ENCODE results near the gene POU2AF1.

The POU2AF1 gene

GRCh38 chr11:111310088-111310487 lies 69.0 kb downstream of the POU2AF1 start:
- no peak for DNase-seq

- DNase-seq = no peak
These were observed 69.7 kb downstream of the POU2AF1 start for GRCh38 chr11:111309215-111309915.

GRCh38 chr11:111308140-111308539 lies 70.9 kb downstream of the POU2AF1 start:
- no peak for DNase-seq

GRCh38 chr11:111307472-111308108 lies 71.5 kb downstream of the POU2AF1 start:
- DNase-seq = no peak

- no peak for DNase-seq
These were observed 72.8 kb downstream of the POU2AF1 start for GRCh38 chr11:111306321-111306720.

- no peak for DNase-seq
These were observed 73.2 kb downstream of the POU2AF1 start for GRCh38 chr11:111305876-111306275.

- DNase-seq = no peak
These were observed 73.8 kb downstream of the POU2AF1 start for GRCh38 chr11:111305162-111305802.

GRCh38 chr11:111303461-111303860 lies 75.6 kb downstream of the POU2AF1 start:
- DNase-seq = no peak

- no peak for DNase-seq
These were observed 76.8 kb downstream of the POU2AF1 start for GRCh38 chr11:111302298-111302697.

Data from HCEC 1CT (cell line).